ENCODE measurements around the gene ALPL.
A peak's percentile ranks its signal among the peaks of the same experiment; 100 is the strongest.
"Not testable (repeated sequence)": the region's sequence is repeated elsewhere in the genome, so short reads cannot be mapped to it uniquely, and the experiment has no call there.

ALPL gene

DNA sequence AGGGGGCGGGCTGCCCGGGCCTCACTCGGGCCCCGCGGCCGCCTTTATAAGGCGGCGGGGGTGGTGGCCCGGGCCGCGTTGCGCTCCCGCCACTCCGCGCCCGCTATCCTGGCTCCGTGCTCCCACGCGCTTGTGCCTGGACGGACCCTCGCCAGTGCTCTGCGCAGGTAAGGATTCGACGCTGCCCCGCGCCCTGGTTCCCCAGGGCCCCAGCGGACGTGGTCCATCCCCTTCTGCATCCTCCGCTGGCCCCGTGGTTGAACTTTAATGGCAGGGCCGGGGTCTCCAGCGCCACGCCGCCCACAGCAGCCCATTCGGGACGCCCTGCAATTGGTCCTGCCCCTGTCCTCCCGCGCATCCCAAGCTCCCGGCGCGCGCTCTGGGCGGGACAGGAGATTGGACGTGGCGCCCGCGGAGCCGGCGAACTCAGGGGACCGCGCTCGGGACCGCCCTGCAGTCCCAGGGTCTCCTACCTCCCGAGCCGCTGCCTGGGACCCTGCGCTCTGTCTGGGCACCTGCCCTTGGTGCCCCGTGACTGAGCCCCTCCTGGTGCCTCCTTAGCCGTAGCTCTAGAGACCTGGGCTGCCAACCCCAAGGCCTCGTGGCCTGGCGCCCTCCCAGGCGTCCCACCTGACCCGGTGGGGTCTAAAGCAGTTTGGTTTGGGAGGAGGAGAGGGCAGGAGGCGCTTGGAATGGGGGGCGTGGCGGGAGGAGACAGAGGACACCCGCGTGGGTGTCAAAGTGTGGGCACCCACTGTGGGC is at the start of gene ALPL:
ALPL (plus strand) TSS at position 73 of the 762 bp plus-strand sequence. CDS start 44,659 bp downstream, outside the sequence.
- DNase-seq (ENCODE audit: low read depth in 2 of 2) = no peak

DNA sequence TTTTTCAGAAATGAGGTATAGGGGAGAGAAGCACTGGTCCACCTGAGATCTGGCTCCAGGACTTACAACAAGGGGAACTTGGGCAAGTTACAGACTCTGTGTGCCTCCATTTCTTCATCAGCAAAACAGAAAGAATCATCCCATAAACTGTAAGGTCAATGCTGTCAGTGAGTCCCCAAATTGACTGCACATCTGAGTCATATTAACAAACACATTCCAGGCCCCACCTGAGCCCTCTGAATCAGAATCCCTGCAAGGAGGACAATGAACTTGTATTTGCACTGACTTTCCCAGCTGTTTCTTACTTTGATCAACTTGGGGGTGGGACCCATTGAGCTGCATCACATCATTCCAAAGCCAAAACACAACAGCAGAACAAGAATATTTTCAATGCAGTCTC is 44.1 kb upstream of the ALPL start:
- not testable (repeated sequence) for DNase-seq (ENCODE audit: low read depth in 2 of 2)

DNA sequence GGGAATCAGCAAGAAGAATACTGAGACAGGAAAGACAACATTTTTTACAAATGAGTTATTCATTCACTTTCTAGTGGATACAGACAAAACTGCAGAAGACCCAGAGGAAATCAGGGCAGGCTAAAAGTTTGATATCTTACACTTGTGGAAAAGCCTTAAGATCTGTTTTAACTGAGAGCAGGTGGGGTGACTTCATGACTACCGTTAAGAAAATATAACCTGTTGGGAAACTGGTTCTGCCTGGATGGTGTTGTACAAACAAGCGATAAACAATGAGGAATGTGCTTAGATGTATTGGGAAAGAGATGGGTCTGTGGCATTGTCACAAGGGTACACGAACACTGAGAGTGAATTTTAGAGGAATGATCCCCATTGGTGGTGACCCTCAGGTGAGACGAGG is 41.3 kb upstream of the ALPL start:
- DNase-seq (ENCODE audit: low read depth in 2 of 2) = not testable (repeated sequence)

DNA sequence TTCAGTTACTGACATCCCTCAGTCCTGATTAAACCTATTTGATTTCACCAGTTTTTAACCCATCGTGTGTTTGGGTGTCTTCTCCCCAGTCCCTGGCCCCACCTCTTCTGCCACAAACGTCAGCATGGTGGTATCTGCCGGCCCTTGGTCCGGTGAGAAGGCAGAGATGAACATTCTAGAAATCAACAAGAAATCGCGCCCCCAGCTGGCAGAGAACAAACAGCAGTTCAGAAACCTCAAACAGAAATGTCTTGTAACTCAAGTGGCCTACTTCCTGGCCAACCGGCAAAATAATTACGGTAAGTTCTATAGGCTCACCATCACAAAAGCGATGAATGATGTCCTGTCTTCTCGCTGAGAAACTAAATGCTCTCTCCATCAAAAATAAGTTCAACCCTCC is 40.6 kb upstream of the ALPL start:
- DNase-seq (ENCODE audit: low read depth in 2 of 2) = no peak

DNA sequence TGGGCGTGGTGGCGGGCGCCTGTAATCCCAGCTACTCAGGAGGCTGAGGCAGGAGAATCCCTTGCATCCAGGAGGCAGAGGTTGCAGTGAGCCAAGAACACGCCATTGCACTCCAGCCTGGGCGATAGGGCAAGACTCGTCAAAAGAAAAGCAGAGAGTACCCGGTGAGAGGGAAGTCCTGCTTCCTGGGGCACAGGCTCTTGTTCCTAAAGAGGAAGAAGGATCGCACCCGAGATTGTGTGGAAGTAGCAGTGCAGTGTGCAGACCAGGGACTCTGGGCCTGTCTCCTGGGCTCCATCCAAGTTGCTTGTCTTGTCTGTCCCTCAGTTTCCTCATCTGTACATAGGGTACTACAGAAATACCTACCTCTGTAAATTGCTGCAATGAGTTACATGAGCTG is 39.6 kb upstream of the ALPL start:
- DNase-seq (ENCODE audit: low read depth in 2 of 2) = no peak

DNA sequence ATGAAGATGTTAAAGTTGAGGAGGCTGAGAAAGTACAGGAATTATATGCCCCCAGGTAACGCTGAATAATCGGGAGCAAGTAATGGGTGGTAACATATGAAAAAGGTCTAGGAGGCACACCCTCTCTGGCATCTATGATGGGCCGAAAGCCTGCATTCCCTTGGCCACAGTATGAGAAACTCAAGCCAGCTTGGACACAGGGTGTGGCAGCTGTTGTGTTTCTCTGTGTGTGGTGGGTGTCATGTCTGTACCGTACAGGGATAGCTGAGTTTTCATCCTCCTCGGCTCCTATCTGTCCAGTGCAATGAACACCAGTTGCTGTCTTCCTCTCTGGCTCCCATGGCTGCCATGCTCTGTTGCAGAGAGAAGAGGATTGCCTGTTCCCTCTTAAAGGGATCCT is 36.4 kb upstream of the ALPL start:
- no peak for DNase-seq (ENCODE audit: low read depth in 2 of 2)

DNA sequence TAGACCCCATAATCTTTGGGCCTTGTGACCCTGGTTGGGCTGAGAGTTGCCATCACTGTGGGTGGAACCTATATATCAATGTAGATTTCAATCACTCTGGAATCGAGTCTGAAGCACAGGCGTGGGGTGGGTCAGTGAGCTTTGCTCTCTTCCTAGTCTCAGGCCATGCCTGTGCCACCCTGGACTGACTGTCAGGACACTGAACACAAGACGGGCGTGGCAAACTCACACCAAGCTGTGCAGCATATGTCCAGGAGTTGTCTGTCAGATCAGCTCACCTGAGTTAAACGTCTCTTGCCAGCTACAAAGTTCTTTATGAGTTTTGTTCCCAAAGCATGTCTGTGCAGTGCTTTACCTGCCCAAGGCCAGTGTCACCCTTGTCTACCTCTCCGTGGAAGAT is 30.9 kb upstream of the ALPL start:
- DNase-seq (ENCODE audit: low read depth in 2 of 2) = no peak

DNA sequence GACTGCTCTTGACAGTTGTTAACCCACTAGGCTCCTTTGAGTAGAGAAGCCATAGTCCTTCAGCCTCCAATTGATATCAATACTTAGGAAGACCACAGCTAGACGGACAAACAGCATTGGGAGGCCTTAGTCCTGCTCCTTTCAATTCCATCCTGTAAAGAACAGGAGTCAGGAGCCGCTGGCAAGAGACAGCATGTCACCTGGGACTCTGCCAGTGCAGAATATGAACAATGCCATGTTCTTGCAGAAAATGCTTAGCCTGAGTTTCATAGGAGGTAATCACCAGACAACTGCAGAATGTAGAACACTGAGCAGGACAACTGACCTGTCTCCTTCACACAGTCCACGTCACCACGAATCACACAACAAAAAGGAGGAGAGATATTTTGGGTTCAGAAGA is 25.3 kb upstream of the ALPL start:
- not testable (repeated sequence) for DNase-seq (ENCODE audit: low read depth in 2 of 2)

DNA sequence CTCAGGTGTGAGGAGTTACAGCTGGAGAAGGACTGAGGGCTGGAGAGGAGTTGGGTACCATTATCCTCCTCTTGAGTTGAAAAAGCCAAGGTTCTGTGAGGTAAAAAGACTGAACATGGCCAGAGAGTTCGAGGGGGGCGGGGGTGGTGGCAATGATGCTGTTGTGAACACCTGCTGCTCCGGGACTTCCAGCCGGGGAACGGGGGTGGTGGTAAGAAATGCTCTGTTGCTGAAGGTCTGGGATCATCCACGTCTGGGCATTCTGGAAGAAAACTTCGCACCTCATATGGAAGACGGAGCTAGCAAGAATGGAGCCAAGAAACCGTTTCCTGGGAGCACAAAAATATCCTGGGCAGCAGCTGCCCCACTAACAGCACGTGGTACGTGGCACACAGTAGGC is 20.1 kb upstream of the ALPL start:
- DNase-seq (ENCODE audit: low read depth in 2 of 2) = no peak

DNA sequence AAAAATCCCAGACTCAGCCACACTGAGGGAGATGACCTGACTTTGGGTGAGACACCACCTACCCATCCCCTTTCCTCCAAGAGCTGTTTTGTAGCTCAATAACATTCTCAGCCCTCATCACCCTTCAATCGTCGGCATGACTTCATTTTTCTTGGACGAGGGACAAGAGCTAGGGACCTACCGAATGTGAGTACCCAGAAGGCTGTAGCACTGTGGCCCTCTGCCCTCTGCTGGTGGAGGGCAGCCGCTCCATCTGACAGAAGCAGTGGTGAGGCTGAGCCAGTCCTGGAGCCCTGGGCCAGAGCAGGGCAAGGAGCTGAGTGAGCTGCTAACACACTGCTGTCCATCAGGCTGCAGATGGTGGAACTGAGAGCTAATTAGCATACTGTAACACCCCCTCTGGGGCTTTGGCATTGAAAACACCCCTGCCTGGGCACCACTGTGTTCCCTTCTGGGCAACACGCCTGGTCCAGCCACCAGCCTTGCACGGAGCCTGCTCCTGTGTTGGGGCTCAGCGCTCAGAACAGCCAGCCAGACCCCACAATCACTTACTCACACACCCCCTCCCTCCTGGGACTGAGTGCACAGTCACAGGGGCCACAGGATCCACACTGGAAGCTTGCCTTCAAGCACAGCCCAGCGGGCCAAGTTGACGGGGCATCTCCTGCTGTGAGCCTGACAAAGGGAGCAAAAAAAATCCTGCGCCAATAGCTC is 18.3 kb upstream of the ALPL start:
- DNase-seq (ENCODE audit: low read depth in 2 of 2) = peak; percentile 50 to 58

DNA sequence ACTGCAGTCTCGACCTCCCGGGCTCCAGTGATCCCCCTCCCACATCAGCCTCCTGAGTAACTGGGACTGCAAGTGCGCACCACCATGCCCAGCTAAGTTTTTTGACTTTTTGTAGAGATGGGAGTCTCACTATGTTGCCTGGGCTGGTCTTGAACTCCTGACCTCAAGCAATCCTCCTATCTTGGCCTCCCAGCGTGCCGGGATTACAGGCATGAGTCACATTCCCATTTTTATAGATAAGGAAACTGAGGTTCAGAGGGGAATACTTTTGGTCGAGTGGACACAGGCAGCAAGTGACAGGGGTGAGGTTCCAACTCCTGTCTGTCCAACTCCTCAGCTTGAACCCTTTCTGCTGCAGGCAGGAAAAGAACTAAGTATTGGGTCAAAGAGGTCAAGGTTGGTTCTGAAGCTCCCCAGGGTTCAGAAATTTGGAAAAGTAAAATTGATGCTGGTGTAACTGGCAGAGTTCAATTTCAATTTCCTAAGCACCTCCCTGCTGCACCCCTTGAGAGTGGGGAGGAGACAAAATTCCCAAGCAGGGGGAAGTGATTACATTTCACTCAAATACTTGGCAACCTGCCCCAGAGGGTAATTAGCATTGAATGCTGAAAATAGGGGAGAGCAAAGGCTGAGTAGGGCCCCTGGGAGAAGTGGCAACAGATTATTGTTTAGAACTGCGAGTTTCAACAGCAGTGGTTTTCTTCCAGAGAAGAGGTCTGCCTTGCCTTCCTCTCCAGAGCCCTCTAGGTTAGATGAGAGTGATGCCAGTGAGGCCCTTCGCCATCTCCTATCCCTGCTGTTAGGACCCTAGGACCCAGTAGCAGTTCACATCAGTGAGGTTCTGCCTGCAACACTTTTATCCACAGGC is 17.5 kb upstream of the ALPL start:
- DNase-seq (ENCODE audit: low read depth in 2 of 2) = peak; percentile 38 to 45

DNA sequence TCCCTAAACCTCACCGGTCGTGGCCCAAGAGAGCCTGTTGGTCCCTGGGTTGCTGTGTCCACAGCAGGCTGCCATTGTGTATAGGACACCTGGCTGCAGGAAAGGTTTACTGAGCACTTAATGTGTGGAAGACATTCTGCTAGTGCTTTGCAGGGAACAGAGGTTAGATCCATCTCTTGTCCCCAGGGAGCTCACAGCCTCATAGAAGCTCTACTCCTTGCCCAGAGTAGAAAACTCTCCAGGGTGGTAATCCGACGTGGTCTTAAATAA is 16.9 kb upstream of the ALPL start:
- no peak for DNase-seq (ENCODE audit: low read depth in 2 of 2)

DNA sequence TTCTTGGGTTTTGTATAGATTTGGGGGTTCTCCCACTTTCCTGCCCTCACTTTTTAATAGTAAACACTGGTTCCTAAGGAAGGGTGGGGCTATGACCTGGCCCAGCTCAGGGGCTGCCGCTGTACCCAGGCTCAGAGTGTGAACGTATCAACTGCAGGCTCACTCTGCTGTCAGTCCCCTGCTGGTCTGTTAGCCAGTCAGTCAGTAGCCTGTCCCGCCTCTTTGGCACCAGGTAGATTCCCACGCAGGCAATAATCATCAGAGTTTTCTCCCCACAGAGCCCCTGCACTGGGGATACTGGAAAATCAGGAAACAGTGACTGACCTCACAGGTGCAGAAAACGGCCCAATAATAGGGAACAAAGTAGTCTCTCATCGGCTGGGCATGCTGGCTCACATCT is 15.0 kb upstream of the ALPL start:
- DNase-seq (ENCODE audit: low read depth in 2 of 2) = no peak

DNA sequence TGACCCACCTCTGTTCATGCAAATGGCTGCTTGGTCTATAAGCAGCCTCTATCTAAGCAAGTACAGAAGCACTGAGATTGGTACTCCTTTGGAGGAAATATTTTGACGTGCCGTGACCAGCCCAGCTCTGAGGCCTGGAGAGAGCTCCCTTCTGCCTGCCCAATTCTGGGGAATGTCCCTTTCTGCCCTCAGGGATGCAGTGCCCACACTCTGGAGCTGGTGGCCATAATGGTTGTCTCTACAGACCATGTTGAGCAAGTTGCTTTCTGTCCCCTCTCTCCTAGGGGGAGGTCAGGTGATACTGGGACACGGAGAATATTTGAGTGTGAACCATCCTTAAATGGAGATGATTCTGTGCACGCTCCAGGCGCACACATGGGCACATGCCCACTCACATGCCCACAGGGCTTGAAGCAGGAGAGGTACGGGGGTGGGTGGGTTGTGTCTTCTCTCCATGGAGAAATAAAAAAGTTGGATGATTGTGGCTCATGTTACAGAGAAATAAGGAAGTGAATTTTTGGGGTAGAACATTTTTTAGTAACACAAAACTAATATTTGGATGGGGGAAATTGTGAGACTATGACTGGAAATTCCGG is 13.9 kb upstream of the ALPL start:
- DNase-seq (ENCODE audit: low read depth in 2 of 2) = no peak

DNA sequence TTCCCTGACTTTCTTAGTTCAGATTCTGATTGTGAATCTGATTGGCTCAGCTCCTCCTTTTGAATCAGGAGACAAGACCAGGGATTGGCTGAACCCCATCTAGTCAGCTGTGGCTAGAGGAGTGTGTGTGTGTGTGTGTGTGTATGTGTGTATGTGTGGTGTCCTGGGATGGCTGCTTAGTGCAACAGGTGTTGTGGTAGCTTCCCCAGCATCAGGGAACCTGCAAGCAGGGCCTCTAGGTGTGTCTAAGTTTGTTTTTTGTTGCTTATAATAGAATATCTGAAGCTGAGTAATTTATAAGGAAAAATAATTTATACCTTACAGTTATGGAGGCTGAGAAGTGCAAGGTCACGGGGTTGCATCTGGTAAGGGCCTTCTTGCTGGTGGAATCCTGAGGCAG is 13.2 kb upstream of the ALPL start:
- no peak for DNase-seq (ENCODE audit: low read depth in 2 of 2)

DNA sequence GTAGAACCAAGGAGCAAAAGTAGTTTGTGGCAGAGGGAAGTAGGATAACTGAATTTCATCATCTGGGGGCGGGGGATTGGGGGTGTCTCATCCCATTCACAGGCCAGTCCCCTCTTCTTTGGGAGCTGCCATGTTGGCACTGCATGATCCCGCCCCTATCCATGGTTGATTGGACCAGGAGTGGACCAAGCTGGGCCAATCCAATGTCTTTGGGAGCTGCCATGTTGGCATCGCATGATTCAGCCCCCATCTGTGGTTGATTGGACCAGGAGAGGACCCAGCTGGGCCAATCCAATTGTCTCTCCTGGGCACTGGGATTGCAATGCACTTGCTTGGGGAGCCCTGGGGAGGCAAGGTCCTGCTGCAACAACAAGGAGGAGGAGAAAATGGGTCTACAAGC is 12.3 kb upstream of the ALPL start:
- no peak for DNase-seq (ENCODE audit: low read depth in 2 of 2)

DNA sequence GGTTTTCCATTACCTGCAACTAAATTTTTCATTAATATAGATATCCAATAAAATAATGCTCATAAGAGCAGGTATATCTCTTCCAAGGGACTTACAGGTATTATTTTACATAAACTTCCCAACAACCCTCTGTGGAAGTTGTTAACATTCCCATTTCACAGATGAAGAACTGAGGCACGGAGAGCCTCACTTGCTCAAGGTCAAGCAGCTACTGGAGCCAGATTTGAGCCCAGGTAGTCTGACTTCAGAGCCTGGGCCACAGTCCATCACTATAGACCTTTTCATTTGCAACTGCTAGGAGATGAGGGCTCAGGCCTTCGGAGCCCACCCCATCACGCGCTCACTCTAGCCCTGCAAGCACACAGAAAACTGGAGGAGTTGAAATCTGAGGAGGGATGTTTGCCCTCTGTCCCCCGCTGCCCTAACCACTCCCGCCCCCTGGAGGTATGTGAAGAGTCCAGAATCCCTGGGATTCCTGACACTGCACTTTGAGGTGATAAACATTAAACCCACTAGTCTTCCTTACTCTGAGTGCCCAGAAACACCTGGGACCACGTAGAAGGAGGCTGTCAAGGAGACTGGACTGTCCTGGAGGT is 11.7 kb upstream of the ALPL start:
- DNase-seq (ENCODE audit: low read depth in 2 of 2) = no peak

DNA sequence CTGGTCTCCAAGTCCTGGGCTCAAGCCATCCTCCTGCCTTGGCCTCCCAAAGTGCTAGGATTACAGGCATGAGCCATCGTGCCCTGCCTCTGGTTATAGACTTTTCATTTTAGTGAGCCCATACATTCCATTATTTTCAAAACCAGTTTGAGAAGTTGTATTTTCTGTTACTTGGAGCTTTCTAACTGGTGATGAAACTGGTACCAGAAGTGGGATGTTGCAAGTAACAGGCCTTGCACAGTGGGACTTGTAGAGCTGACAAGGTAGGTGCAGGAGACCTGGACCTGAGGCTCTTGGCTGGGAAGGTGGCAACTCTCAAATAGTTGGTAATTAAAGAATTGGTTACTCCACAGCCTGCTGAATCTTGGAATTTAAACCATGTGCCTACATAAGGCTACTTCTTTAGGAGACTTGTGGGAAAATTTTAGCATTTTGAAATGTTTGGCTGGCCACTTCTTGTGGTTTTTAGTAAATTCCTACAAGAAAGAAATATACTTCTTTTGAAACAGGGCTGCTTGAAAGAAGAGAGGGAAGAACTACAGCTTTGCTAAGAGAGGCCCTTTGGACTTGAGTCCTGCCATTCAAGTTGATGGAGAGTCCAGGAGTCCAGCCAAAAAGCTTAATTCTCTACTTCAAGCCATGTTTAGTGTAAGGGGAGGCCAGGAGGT is 9.8 kb upstream of the ALPL start:
- peak in 1 of 2 experiments; percentile 22 for DNase-seq (ENCODE audit: low read depth in 2 of 2)

DNA sequence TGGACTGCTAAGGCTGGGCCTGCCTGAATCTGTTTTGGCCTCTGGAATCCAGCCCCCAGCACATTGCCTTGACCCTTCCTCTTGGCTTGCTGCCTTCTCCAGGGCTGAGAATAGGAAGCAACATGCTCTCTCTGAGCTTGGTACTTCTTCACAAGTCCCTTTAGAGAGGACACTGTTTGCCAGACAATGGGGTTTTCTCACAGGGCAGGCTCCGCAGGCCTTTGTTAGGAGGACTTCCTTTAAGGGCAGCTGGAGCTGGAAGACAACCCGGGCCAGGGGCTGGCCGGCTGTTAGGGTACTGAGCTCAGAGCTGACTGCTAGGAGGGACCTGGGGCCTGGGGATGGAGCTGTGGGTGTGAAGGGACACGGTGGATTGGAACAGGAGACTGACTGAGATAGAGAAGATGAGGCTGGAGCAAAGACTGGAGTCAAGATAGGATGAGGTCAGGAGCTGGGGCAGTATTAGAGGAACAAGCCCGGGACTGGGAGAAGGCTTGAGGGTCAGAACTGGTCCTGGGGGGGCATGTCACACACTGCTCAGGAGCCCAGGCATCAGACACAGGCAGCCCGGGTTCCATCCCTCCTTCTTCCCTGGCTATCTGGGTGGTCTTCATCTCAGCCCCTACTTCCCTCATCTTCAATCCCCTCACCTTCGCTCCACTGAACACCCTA is 5.4 kb upstream of the ALPL start:
- no peak for DNase-seq (ENCODE audit: low read depth in 2 of 2)

DNA sequence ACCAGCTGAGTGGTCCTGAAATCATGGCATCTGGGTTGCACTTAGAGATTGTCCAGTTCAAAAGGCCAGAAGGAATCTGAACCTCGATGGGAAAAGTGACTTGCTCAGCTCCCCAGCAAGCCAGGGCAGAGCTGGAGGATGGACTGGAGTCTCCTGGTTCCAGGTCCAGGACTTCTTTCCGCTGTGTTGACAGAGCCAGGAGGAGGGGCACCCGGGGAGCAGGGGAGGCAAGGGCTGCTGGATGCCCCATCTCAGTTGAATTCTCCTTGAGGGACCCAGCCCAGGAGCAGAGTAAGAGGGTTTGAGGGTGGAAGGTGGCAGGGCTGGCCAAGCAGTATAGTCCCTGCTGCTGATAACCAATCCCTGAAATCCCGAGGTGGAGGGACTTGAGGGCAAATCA is 2.4 kb upstream of the ALPL start:
- DNase-seq (ENCODE audit: low read depth in 2 of 2) = no peak
